HepG2 (cell line): ENCODE results near the gene EREG.

ENCODE experiments used
- CTCF ChIP-seq: sonication (generic); formaldehyde crosslinking; IDR thresholded peaks from 2 replicates; pipeline ENCODE4 v1.5.0; 2020; ENCODE audit warnings: mild to moderate bottlenecking, missing genetic modification reagents, moderate library complexity
- ELF1 ChIP-seq: sonication (generic); formaldehyde crosslinking; IDR thresholded peaks from 2 replicates; pipeline ENCODE4 v1.4.0; 2020; ENCODE audit warnings: missing genetic modification reagents
- MYC ChIP-seq: sonication (generic); formaldehyde crosslinking; IDR thresholded peaks from 2 replicates; pipeline ENCODE4 v1.9.0; 2021; ENCODE audit warnings: missing genetic modification reagents, borderline replicate concordance
- PBX2 ChIP-seq: IDR thresholded peaks from 2 replicates; pipeline ENCODE4 v1.6.1; 2016; ENCODE audit warnings: control low read depth
- RXRA ChIP-seq: sonication (generic); formaldehyde crosslinking; IDR thresholded peaks from 2 replicates; pipeline ENCODE4 v1.5.1; 2020; ENCODE audit warnings: missing genetic modification reagents
- SNAPC5 ChIP-seq: sonication (generic); formaldehyde crosslinking; IDR thresholded peaks from 2 replicates; pipeline ENCODE4 v1.8.1; 2023; ENCODE audit warnings: mild to moderate bottlenecking, missing genetic modification reagents, borderline replicate concordance
- TAF1 ChIP-seq: sonication (generic); formaldehyde crosslinking; IDR thresholded peaks from 2 replicates; pipeline ENCODE4 v1.4.0; 2020; ENCODE audit warnings: missing genetic modification reagents
- ZFP1 ChIP-seq: IDR thresholded peaks from 2 replicates; pipeline ENCODE4 v1.6.1; 2016
- TF ChIP-seq, protein P1 (sequence below): sonication (generic); formaldehyde crosslinking; IDR thresholded peaks from 2 replicates; pipeline ENCODE4 v1.8.1; 2023; ENCODE audit warnings: missing genetic modification reagents, inconsistent platforms, borderline replicate concordance
- TF ChIP-seq, protein P2 (sequence below): IDR thresholded peaks from 2 replicates; pipeline ENCODE4 v1.6.1; 2012; ENCODE audit warnings: inconsistent platforms
- TF ChIP-seq, protein P3 (sequence below): sonication (generic); formaldehyde crosslinking; IDR thresholded peaks from 2 replicates; pipeline ENCODE4 v1.5.1; 2020; ENCODE audit warnings: missing genetic modification reagents, mild to moderate bottlenecking, borderline replicate concordance

GRCh38 chr4:74334636-74335035 is 30.3 kb upstream of the EREG start:
- no peak for TF ChIP-seq ELF1
- TF ChIP-seq RXRA (CRISPR knock-in tag) = no peak
- no peak for TF ChIP-seq SNAPC5 (CRISPR knock-in tag)
- TF ChIP-seq ZFP1 (CRISPR knock-in tag) = no peak
- TF ChIP-seq, protein P1, sequence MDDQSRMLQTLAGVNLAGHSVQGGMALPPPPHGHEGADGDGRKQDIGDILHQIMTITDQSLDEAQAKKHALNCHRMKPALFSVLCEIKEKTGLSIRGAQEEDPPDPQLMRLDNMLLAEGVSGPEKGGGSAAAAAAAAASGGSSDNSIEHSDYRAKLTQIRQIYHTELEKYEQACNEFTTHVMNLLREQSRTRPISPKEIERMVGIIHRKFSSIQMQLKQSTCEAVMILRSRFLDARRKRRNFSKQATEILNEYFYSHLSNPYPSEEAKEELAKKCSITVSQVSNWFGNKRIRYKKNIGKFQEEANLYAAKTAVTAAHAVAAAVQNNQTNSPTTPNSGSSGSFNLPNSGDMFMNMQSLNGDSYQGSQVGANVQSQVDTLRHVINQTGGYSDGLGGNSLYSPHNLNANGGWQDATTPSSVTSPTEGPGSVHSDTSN = no peak
- TF ChIP-seq, protein P2, sequence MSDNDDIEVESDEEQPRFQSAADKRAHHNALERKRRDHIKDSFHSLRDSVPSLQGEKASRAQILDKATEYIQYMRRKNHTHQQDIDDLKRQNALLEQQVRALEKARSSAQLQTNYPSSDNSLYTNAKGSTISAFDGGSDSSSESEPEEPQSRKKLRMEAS = no peak
- no peak for TF ChIP-seq MYC
- no peak for TF ChIP-seq TAF1
- no peak for TF ChIP-seq PBX2
- TF ChIP-seq CTCF = no peak
- TF ChIP-seq, protein P3, sequence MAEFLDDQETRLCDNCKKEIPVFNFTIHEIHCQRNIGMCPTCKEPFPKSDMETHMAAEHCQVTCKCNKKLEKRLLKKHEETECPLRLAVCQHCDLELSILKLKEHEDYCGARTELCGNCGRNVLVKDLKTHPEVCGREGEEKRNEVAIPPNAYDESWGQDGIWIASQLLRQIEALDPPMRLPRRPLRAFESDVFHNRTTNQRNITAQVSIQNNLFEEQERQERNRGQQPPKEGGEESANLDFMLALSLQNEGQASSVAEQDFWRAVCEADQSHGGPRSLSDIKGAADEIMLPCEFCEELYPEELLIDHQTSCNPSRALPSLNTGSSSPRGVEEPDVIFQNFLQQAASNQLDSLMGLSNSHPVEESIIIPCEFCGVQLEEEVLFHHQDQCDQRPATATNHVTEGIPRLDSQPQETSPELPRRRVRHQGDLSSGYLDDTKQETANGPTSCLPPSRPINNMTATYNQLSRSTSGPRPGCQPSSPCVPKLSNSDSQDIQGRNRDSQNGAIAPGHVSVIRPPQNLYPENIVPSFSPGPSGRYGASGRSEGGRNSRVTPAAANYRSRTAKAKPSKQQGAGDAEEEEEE = no peak
